NCI-H526 (cell line): ENCODE measurements around the gene TSPY10.
"Not testable (repeated sequence)": the region's sequence is repeated elsewhere in the genome, so short reads cannot be mapped to it uniquely, and the experiment has no call there.

Experiments
- DNase-seq, 2 experiments: peaks; one replicate each; lab custom pipeline; 2025; lab: John Stamatoyannopoulos, UW

The TSPY10 gene

GRCh38 chrY:9527580-9527979, at the start of gene TSPY10:
TSPY10 (plus strand) TSS chrY:9527880; CDS start chrY:9527926, 46 bp downstream.
- DNase-seq = not testable (repeated sequence)

- DNase-seq = not testable (repeated sequence)
Measured at GRCh38 chrY:9486967-9487366, 40.7 kb upstream of the TSPY10 start, which contains the start of gene TSPY9. TSPY9 (plus strand) TSS chrY:9487267; CDS start chrY:9487313, 46 bp downstream.

DNA sequence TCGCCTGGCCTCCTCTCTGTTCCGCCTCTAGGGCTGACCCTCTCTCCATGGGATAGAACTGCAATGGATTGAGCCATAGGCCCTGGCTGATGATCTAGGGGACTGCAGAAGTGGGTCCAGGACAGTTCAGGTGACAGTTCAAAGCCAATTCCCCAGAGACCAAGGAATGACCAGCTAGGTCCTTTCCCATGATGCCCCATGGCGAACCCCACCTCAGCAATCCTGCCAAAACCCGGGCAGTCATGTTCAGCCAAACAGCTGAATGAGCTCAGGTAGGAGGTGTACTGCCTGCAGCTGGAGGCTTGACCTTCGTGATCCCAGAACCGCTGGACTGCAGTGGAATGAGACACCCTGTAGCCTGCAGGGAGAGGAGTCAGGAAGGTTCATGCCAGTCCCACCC, 23.3 kb upstream of the TSPY10 start:
- not testable (repeated sequence) for DNase-seq

DNA sequence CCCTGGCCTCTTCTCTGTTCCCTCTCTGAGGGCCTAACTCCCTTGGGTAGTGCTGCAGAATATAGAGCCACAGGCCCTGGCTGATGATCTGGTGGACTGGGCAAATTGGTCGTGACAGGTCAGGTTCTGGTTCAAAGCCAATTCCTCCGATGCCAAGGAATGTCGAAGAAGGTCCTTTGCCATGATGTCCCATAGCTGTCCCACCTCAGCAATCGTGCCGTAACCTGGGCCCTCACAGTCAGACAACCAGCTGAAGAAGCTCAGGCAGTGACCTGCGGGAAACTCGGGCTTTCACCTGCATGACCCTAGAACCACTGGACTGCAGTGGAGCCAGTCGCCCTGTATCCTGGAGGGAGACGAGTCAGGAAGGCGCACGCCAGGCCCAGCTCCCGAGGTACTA, 11.4 kb upstream of the TSPY10 start:
- DNase-seq = not testable (repeated sequence)
